HG02938 (cell line): ENCODE results near the gene ADCYAP1R1.

Source experiments
- ATAC-seq: cut with Tn5 transposase; IDR thresholded peaks from one replicate; pipeline ENCODE4 v1.9.1; 2021; ENCODE audit warnings: mild to moderate bottlenecking, moderate library complexity; ENCODE audit not compliant: unreplicated experiment

The ADCYAP1R1 gene

GRCh38 chr7:31051598-31052486 lies at the start of gene ADCYAP1R1:
Gene ADCYAP1R1 (plus strand): TSS chr7:31052308. CDS start chr7:31063265, 10,957 bp downstream.
- no peak for ATAC-seq

DNA sequence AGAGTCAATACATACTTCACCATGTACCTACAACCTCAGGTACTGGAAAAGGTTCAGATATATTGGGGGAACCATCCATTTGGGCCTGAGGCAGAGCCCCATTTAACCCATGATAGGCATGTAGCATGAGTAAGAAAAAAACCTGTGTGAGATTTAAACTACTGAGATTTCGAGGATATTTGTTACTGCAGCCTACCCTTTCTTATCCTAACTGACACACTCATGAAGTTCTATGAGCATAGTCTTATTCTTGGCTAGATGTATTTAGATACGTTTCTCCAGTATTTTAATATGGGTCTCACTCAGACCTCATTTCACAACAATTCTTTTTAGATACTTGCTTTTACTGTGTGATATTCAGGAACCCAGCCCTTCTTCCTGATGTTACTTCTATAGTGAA lies 49.0 kb upstream of the ADCYAP1R1 start:
- ATAC-seq = no peak

DNA sequence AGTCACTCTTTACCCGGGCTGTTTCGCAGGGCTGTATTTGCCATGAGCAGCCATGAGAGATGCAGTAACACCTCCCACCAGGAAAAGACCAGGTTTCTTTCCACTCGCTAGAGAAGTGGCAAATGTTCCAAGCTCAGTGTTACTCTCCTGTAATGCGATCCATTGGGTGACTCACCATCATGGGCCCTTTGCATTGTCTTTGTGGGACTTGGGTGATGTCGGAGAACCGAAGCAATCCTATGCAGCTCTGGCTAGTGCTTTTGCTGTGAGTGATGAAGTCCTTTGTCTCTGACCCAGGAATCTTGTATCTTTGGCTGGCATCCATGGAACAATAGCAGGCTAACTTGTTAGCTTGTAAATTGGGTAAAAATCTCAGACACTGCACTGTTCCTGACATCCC lies 48.4 kb upstream of the ADCYAP1R1 start:
- no peak for ATAC-seq

- ATAC-seq = no peak
These were observed 47.7 kb upstream of the ADCYAP1R1 start for GRCh38 chr7:31004393-31004792.

DNA sequence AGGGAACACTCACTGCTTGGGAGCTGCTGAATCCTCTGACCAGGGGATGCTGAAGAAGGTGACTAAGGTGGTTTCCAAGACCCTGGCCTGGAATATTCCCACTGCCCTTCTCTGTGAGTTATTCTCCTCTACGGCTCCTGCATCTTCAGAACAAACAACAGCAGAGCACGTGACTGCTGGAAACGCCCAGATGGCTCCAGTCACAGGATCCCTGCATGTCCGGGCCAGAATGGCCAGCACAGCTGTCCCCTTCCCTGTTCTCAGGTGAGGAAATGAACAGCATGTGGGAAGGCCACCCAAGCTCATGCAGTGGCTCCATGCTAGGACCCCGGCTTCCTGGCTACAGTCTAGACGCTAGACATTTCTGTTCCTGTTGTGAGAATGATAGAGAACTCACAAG lies 45.3 kb upstream of the ADCYAP1R1 start:
- no peak for ATAC-seq

GRCh38 chr7:31007634-31008033 lies 44.5 kb upstream of the ADCYAP1R1 start:
- ATAC-seq = no peak

GRCh38 chr7:31014826-31015225 lies 37.3 kb upstream of the ADCYAP1R1 start:
- no peak for ATAC-seq

DNA sequence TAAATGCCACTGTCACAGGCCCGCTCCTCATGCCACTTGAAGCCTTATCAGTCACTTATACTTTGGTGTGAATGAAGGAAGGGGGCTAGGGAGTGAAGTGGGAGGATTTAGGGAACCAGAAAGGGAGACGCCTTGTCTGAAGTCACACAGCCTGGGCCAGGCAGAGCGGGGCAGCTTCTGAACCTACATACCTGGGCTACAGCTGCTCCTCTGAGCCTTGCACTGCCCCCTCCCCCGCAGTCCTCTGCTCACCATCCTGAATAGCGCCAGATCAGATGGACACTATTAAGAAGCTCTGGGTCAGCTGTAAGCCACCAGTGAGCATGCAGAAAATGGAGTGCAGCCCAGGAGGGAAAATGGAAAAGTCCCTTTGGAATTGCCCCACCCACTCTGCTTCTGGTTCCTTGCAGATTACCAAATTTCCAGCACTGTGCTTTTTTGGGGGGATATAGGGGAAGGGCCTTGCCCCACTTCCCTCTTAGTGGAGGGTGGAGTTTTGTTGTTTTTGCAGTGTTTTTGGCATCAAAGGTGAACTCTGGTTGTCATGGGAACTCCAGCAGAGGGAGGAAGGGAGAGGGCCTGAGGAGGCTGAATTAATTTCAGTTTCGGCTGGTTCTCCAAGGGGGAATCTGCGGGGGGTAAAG lies 35.0 kb upstream of the ADCYAP1R1 start:
- no peak for ATAC-seq

DNA sequence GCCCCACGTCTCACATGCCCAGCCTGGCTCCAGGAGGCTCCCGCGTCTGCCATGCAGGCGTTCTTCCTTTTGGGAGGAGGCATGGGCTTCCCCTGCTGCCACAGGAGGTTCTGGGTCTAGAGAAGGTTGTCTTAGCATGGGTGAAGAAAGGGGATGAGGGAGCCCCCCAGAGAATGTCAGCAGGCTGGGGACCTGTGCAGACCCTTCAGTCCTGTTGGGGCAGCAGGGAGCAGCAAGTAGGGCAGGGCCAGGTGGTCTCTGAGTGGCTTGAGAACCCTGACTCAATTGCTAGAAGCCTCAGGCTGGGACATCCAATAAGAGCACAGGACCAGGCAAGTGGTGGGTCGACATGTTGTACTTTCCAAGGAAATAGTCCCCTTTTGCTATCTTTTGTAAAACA lies 34.4 kb upstream of the ADCYAP1R1 start:
- no peak for ATAC-seq

DNA sequence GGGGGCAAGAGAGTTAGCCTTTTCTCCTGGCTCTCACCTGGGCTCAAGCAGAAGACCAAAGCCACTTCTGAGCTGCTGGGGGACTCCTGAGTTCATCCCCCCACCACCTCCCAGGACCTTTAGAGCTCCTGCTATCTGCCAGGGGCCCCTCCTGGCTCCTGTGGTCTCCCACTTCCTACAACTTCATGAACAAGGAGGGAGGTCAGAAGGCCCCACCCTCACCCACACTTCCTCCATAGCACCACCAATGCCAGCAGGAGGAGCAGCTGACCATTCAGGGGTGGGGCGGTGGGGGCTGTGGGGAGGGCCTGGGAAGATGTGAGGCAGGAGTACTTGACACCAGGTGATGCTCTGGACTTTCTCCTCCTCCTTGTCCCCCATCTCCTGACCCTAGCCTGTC lies 32.6 kb upstream of the ADCYAP1R1 start:
- no peak for ATAC-seq

GRCh38 chr7:31020161-31020560 lies 31.9 kb upstream of the ADCYAP1R1 start:
- no peak for ATAC-seq

GRCh38 chr7:31020652-31021051 lies 31.5 kb upstream of the ADCYAP1R1 start:
- ATAC-seq = no peak

GRCh38 chr7:31022117-31022516 lies 30.0 kb upstream of the ADCYAP1R1 start:
- no peak for ATAC-seq

GRCh38 chr7:31022726-31023125 lies 29.4 kb upstream of the ADCYAP1R1 start:
- ATAC-seq = no peak

- ATAC-seq = no peak
These were observed 28.2 kb upstream of the ADCYAP1R1 start for GRCh38 chr7:31023877-31024276.

DNA sequence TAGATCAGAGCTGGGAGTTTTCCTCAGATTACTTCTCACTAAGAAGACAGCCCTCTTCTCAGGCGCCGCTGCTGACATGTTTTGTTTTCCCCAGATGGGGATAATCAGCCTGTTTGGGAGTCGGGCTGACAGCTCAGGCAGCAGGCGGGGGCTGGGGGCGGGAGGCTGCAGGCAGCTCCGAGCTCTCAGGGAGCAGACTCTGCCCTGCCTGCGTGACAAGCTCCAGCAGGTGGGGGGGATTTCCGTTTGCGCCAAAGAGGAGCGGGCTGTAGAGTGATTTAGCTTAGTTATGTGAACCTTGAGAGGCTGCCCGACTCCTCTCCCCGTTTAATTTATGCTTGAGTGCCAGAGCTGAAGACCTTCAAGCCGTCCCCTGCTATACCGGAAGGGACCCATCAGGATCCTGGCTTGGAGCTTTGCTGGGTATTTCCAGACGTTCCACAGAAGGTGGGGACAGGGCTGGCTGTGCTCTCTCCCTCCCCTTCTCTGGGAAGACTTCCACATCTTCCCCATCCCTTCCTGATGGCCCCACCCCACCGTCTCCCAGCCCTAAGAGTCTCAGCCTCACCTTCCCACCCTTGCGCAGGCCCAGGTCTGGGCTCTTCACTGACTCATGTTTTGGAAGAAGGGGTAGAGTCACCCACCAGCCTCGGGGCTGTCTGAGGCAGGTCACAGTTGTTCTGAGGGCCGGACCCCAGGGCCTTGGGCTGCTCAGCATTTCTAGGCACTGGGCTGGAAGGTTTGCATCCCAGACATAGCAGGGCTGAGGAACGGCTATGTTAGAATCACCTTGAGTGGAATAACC lies 24.7 kb upstream of the ADCYAP1R1 start:
- ATAC-seq = no peak

GRCh38 chr7:31028006-31028405 lies 24.1 kb upstream of the ADCYAP1R1 start:
- ATAC-seq = no peak

- ATAC-seq = no peak
These were observed 23.6 kb upstream of the ADCYAP1R1 start for GRCh38 chr7:31028417-31028992.

DNA sequence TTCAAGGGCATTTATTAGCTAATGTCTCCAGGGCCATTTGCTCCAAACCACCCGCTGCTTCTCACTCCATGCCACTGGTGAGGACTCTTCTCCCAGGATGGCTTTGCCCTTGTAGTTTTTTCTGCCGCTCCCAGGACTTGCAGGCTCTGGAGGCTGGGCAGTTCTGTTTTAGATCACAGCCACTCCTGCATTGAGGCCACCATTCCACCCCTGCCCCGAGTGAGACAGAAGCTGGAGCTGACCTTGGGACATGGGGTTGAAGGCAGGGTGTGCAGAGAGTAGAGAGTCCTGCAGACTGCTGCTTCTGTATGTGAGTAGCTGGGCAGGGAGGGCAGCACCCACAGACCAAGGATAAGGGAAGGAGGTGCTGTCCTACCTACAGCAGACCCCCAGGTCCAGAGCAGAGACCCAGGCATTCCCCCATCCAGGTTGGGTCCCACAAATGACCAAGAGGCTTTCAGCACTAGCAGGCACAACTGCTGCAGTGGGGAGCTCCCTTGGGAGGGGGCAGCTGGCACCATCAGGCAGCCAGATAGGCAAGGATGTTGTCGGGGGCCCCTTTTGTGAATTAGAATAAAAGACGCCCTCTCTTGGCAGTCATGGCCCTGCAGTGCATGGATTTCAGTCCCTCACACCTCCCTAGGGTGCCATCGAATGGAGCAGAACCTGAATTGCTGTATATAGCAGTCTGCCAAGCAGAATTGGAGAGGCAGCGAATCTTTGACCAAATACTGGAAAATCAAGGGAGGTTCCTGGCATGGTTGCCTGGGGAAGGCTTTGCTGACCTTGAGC lies 22.7 kb upstream of the ADCYAP1R1 start:
- no peak for ATAC-seq

DNA sequence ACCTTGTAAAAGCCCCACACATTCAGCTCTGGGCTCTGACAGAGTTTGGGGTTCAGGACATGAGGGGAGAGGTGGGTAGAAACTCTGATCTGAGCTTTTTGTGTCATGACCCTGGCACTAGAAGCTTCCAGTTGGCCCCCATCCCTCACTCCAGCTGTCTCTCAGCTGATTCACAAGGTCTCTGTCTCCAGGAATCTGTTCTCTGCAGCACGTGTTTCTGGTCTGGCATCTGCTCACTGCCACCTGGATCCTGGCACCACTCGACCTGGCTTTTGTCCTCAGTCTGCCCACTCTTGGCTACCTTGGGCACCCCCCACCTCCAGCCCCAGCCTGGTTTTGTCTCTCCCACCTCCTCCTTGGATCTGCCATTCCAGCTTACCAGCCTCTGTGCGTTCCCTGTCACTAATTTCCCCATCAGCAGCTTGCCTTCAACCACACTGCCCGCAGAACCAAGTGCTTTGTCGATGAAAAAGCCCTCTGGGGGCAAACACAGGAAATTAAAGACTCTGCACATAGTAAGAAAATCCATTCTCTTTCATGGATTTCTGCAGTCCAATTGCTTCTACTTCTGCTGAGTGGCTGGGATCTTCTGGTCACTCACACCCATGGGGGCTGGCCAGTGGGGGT lies 18.3 kb upstream of the ADCYAP1R1 start:
- no peak for ATAC-seq
